ENCODE results near the gene ATOH8.

Gene ATOH8

GRCh38 chr2:85755122-85756027 lies 1.6 kb downstream of the ATOH8 start:
- DNase-seq = no peak

GRCh38 chr2:85756195-85756594 lies 2.4 kb downstream of the ATOH8 start:
- DNase-seq = no peak

GRCh38 chr2:85756822-85757435 lies 3.1 kb downstream of the ATOH8 start:
- no peak for DNase-seq

GRCh38 chr2:85757860-85758259 lies 4.1 kb downstream of the ATOH8 start:
- DNase-seq = no peak

- no peak for DNase-seq
Observed at GRCh38 chr2:85758361-85759256, 4.8 kb downstream of the ATOH8 start.

- no peak for DNase-seq
Observed at GRCh38 chr2:85759257-85759613, 5.4 kb downstream of the ATOH8 start.

- no peak for DNase-seq
Observed at GRCh38 chr2:85760371-85760770, 6.6 kb downstream of the ATOH8 start.

GRCh38 chr2:85760872-85761271 lies 7.1 kb downstream of the ATOH8 start:
- DNase-seq = no peak

- no peak for DNase-seq
Observed at GRCh38 chr2:85761512-85761944, 7.7 kb downstream of the ATOH8 start.

- DNase-seq = no peak
Observed at GRCh38 chr2:85761946-85762345, 8.2 kb downstream of the ATOH8 start.

GRCh38 chr2:85763132-85763531 lies 9.3 kb downstream of the ATOH8 start:
- DNase-seq = no peak

GRCh38 chr2:85763831-85764230 lies 10.0 kb downstream of the ATOH8 start:
- DNase-seq = no peak

GRCh38 chr2:85765081-85765731 lies 11.4 kb downstream of the ATOH8 start:
- DNase-seq = no peak

- DNase-seq = no peak
Observed at GRCh38 chr2:85766229-85766628, 12.4 kb downstream of the ATOH8 start.

GRCh38 chr2:85767803-85768665 lies 14.2 kb downstream of the ATOH8 start:
- no peak for DNase-seq

GRCh38 chr2:85768713-85769112 lies 14.9 kb downstream of the ATOH8 start:
- DNase-seq = no peak

GRCh38 chr2:85769236-85769982 lies 15.6 kb downstream of the ATOH8 start:
- no peak for DNase-seq

- DNase-seq = no peak
Observed at GRCh38 chr2:85769983-85770362, 16.2 kb downstream of the ATOH8 start.

- DNase-seq = no peak
Observed at GRCh38 chr2:85770369-85770768, 16.6 kb downstream of the ATOH8 start.

GRCh38 chr2:85770786-85771409 lies 17.1 kb downstream of the ATOH8 start:
- no peak for DNase-seq

- DNase-seq = no peak
Observed at GRCh38 chr2:85771486-85771885, 17.7 kb downstream of the ATOH8 start.

Data from activated CD4-positive, alpha-beta T cell treated with anti-CD3 and anti-CD28 coated beads, Interleukin-2, amount 50 U/mL, for 4 hours (primary cell).